Activated CD4-positive, alpha-beta T cell treated with anti-CD3 and anti-CD28 coated beads, Interleukin-2, amount 10 ng/mL, durations not matched to agents 7 days and 5 days (primary cell): ENCODE data around the gene ADGB. TPM values are rescaled to one million over a fixed set of nuclear protein-coding genes. Genes with fewer than 3 reads are reported as not detected.

Source experiments
- CTCF ChIA-PET: fragments of 350-600 bp; sonication (Branson Sonifier 250); formaldehyde crosslinking; loops from one replicate; lab custom pipeline; 2021; ENCODE audit warnings: antibody characterized with exemption; lab: Charles Lee
- POLR2A ChIA-PET: fragments of 350-600 bp; sonication (Branson Sonifier 250); formaldehyde crosslinking; loops from one replicate; lab custom pipeline; 2021; ENCODE audit warnings: antibody characterized with exemption; lab: Charles Lee
- DNase-seq: peaks from one replicate; pipeline ENCODE4 v3.0.0-alpha.2; 2020
- H3K27ac Mint-ChIP-seq: one replicate; pipeline ENCODE4 v1.8.0; 2021; ENCODE audit warnings: mild to moderate bottlenecking, moderate library complexity, mixed read lengths
- H3K27me3 Mint-ChIP-seq: one replicate; pipeline ENCODE4 v1.8.0; 2021; ENCODE audit warnings: mixed read lengths
- H3K36me3 Mint-ChIP-seq: one replicate; pipeline ENCODE4 v1.8.0; 2021; ENCODE audit warnings: low read depth, mixed read lengths
- H3K4me1 Mint-ChIP-seq: one replicate; pipeline ENCODE4 v1.8.0; 2021; ENCODE audit warnings: mixed read lengths
- H3K4me3 Mint-ChIP-seq: one replicate; pipeline ENCODE4 v1.8.0; 2021; ENCODE audit warnings: mild to moderate bottlenecking, moderate library complexity, mixed read lengths
- H3K9me3 Mint-ChIP-seq: one replicate; pipeline ENCODE4 v1.8.0; 2021; ENCODE audit warnings: mixed read lengths
- total RNA-seq, 2 experiments: library from RNA; stranded (reverse); gene quantifications; one replicate each; pipeline ENCODE4 v1.2.3, GENCODE V29; 2021

The ADGB gene
- total RNA-seq, 2 experiments from 2014 or later, result not detected

- no peaks in the 10 kb centered on the region for H3K4me1 Mint-ChIP-seq
- no peak overlapping the region for H3K4me3 Mint-ChIP-seq
- H3K9me3 Mint-ChIP-seq, result peaks cover 2% of the 10 kb centered on the region
- ChIA-PET CTCF (no interaction called here), POLR2A (no interaction called here)
- no peak overlapping the region for H3K27ac Mint-ChIP-seq
- no peaks in the 10 kb centered on the region for H3K36me3 Mint-ChIP-seq
- H3K27me3 Mint-ChIP-seq, result no peaks in the 10 kb centered on the region
- DNase-seq, result no peak
Measured at GRCh38 chr6:146650799-146651481, 52.2 kb downstream of the ADGB start.

GRCh38 chr6:146651482-146651863, 52.7 kb downstream of the ADGB start:
- Mint-ChIP-seq H3K27me3 (no peaks in the 10 kb centered on the region), H3K36me3 (no peaks in the 10 kb centered on the region), H3K9me3 (peaks cover 2% of the 10 kb centered on the region), H3K27ac (no peak overlapping the region), H3K4me3 (no peak overlapping the region), H3K4me1 (no peaks in the 10 kb centered on the region)
- POLR2A ChIA-PET, result no interaction called here
- DNase-seq, result no peak
- CTCF ChIA-PET, result no interaction called here

GRCh38 chr6:146657432-146657831, 58.7 kb downstream of the ADGB start:
- H3K4me3 Mint-ChIP-seq, result no peak overlapping the region
- H3K27ac Mint-ChIP-seq, result no peak overlapping the region
- ChIA-PET POLR2A (no interaction called here), CTCF (no interaction called here)
- H3K9me3 Mint-ChIP-seq, result no peaks in the 10 kb centered on the region
- DNase-seq, result no peak
- H3K36me3 Mint-ChIP-seq, result no peaks in the 10 kb centered on the region
- H3K27me3 Mint-ChIP-seq, result no peaks in the 10 kb centered on the region
- no peaks in the 10 kb centered on the region for H3K4me1 Mint-ChIP-seq

- no peaks in the 10 kb centered on the region for H3K4me1 Mint-ChIP-seq
- H3K4me3 Mint-ChIP-seq, result no peak overlapping the region
- no peaks in the 10 kb centered on the region for H3K36me3 Mint-ChIP-seq
- POLR2A ChIA-PET, result no interaction called here
- no peak for DNase-seq
- CTCF ChIA-PET, result no interaction called here
- H3K27ac Mint-ChIP-seq, result no peak overlapping the region
- H3K27me3 Mint-ChIP-seq, result no peaks in the 10 kb centered on the region
- no peaks in the 10 kb centered on the region for H3K9me3 Mint-ChIP-seq
Measured at GRCh38 chr6:146664871-146665360, 66.1 kb downstream of the ADGB start.

- H3K9me3 Mint-ChIP-seq, result no peaks in the 10 kb centered on the region
- ChIA-PET CTCF (no interaction called here), POLR2A (no interaction called here)
- no peaks in the 10 kb centered on the region for H3K36me3 Mint-ChIP-seq
- no peak overlapping the region for H3K27ac Mint-ChIP-seq
- no peaks in the 10 kb centered on the region for H3K27me3 Mint-ChIP-seq
- no peak for DNase-seq
- no peaks in the 10 kb centered on the region for H3K4me1 Mint-ChIP-seq
- no peak overlapping the region for H3K4me3 Mint-ChIP-seq
Measured at GRCh38 chr6:146666909-146667308, 68.1 kb downstream of the ADGB start.

DNA sequence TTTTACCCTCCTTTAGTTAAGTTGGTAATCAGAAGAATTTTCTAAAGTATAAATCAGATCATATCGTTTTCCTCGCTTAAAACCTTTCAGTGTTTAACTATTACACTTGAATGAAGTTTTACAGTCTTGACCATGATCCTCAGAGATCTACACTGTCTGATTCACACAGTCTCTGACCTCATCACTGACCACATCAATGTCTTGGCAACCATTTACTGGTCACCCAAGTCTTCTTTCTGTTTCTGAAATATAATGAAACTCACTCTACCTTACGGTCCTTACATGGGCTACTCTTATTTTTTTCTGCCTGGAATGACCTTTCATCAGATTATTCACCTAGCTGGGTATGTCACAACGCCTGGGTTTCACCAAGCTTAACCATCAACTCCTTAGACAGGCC, 71.4 kb downstream of the ADGB start:
- Mint-ChIP-seq H3K36me3 (no peaks in the 10 kb centered on the region), H3K9me3 (no peaks in the 10 kb centered on the region), H3K4me1 (no peaks in the 10 kb centered on the region), H3K27me3 (no peaks in the 10 kb centered on the region), H3K4me3 (no peak overlapping the region), H3K27ac (no peak overlapping the region)
- DNase-seq, result no peak
- ChIA-PET POLR2A (no interaction called here), CTCF (no interaction called here)

DNA sequence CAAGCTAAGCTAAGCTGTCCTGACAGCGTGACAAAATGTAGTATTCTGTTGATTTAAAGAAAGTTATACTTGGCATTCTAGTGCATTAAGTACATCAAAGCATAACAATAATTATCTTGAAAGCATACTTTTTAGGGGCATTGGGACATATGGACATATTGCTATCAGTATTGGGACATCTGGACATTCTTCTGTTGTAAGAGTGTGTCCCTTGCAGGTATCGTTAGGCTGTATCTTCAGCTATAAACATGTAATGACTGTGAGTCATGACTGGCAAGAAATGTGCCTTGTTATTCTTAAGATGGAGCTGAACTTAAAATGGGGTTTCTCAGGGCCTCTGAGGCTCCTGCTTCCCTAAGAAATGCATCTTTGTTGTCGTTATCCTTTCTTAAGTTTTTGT, 74.3 kb downstream of the ADGB start:
- no peak for DNase-seq
- no peak overlapping the region for H3K4me3 Mint-ChIP-seq
- no peaks in the 10 kb centered on the region for H3K9me3 Mint-ChIP-seq
- H3K4me1 Mint-ChIP-seq, result no peaks in the 10 kb centered on the region
- H3K27me3 Mint-ChIP-seq, result no peaks in the 10 kb centered on the region
- no peaks in the 10 kb centered on the region for H3K36me3 Mint-ChIP-seq
- CTCF ChIA-PET, result no interaction called here
- no peak overlapping the region for H3K27ac Mint-ChIP-seq
- POLR2A ChIA-PET, result no interaction called here

DNA sequence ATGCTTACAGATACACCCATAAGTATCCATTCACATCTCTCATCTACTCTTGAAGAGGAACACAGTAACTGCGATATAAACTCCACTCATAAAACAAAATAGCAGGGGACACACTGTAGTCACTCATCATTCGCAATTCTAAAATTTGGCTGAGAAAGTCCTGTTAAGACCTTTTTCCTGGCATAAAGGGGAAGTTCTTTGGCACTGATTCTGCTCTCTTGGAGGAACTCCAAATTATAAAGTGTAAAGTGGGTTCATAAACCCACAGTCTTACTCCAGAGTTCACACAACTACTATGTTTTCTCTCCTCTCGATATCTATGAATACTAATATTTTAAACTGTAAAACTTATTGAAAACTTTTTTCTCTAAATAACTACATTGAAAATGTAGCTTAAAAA, 80.6 kb downstream of the ADGB start:
- H3K4me3 Mint-ChIP-seq, result no peak overlapping the region
- H3K27ac Mint-ChIP-seq, result no peak overlapping the region
- CTCF ChIA-PET, result no interaction called here
- H3K36me3 Mint-ChIP-seq, result no peaks in the 10 kb centered on the region
- no peaks in the 10 kb centered on the region for H3K4me1 Mint-ChIP-seq
- H3K9me3 Mint-ChIP-seq, result no peaks in the 10 kb centered on the region
- no peak for DNase-seq
- H3K27me3 Mint-ChIP-seq, result no peaks in the 10 kb centered on the region
- POLR2A ChIA-PET, result no interaction called here

DNA sequence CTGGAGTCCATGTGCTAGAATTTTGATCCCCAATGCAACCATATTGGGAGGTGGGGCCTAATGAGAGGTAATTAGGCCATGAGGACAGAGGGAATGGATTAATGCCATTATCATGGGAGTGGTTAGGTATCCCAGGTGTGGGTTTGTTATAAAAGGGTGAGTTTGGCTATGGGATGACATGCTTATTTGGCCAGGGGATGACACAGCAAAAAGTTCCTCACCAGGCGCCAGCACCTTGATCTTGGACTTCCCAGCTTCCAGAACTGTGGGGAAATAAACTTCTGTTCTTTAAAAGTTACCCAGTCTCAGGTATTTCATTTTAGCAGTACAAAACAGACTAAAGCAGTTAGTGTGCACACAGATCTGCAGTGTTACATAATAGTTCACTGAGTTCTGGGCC, 84.1 kb downstream of the ADGB start:
- H3K27ac Mint-ChIP-seq, result no peak overlapping the region
- no peak for DNase-seq
- H3K27me3 Mint-ChIP-seq, result peaks cover 2% of the 10 kb centered on the region
- ChIA-PET POLR2A (no interaction called here), CTCF (no interaction called here)
- no peaks in the 10 kb centered on the region for H3K4me1 Mint-ChIP-seq
- H3K9me3 Mint-ChIP-seq, result no peaks in the 10 kb centered on the region
- no peak overlapping the region for H3K4me3 Mint-ChIP-seq
- H3K36me3 Mint-ChIP-seq, result no peaks in the 10 kb centered on the region

DNA sequence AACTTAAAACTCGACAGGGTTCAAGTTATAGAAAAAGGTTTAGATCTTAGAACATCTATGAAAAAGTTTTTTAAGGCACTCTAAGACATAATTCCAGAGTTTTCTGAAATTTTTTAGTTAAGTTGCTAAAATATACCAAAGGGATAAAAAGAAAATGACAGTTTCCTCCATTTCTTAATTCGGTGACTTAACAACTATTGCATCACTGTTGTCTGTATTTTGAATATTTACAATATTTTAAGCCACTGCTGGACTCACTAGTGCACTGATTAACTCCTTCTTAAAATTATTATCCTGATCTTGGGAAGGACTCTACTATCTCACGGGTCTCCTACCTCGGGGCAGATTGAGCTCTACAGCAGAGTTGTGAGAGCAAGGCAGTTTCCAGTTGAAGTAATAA, 91.0 kb downstream of the ADGB start:
- POLR2A ChIA-PET, result no interaction called here
- no peak for DNase-seq
- no peak overlapping the region for H3K4me3 Mint-ChIP-seq
- CTCF ChIA-PET, result no interaction called here
- peaks cover 7% of the 10 kb centered on the region for H3K27me3 Mint-ChIP-seq
- H3K4me1 Mint-ChIP-seq, result no peaks in the 10 kb centered on the region
- H3K9me3 Mint-ChIP-seq, result no peaks in the 10 kb centered on the region
- H3K27ac Mint-ChIP-seq, result no peak overlapping the region
- no peaks in the 10 kb centered on the region for H3K36me3 Mint-ChIP-seq

GRCh38 chr6:146693342-146693741, 94.6 kb downstream of the ADGB start:
- Mint-ChIP-seq H3K36me3 (no peaks in the 10 kb centered on the region), H3K27ac (no peak overlapping the region), H3K27me3 (peaks cover 7% of the 10 kb centered on the region), H3K4me3 (no peak overlapping the region), H3K9me3 (no peaks in the 10 kb centered on the region), H3K4me1 (no peaks in the 10 kb centered on the region)
- DNase-seq, result no peak
- CTCF ChIA-PET, result no interaction called here
- POLR2A ChIA-PET, result no interaction called here

DNA sequence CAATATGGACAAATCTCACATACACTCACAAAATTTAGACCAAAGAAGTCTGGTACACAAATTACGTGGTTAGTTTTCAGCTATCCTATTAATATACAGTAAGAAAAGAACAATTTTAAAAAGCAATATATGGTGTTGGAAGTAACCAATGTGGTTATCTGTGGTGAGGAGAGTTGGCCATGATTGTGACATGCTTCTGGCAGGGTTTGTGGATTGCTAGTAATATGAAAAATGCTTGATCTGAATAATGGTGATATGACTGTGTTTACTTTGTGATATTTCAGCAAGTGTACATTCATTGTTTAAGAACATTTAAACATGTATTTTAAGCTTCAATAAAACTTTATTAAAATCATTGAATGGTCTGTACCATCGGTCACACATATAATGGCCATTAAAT, 99.1 kb downstream of the ADGB start:
- Mint-ChIP-seq H3K9me3 (no peaks in the 10 kb centered on the region), H3K4me3 (no peak overlapping the region)

GRCh38 chr6:146700078-146700686, 101.4 kb downstream of the ADGB start:
- no peaks in the 10 kb centered on the region for H3K36me3 Mint-ChIP-seq
- POLR2A ChIA-PET, result no interaction called here
- DNase-seq, result peak; percentile 50
- CTCF ChIA-PET, result no interaction called here
- H3K27me3 Mint-ChIP-seq, result peaks cover 5% of the 10 kb centered on the region
- H3K4me3 Mint-ChIP-seq, result no peak overlapping the region
- no peaks in the 10 kb centered on the region for H3K4me1 Mint-ChIP-seq
- no peak overlapping the region for H3K27ac Mint-ChIP-seq
- no peaks in the 10 kb centered on the region for H3K9me3 Mint-ChIP-seq

More for the DNA sequence above, 99.1 kb downstream of the ADGB start:
- H3K36me3 Mint-ChIP-seq, result no peaks in the 10 kb centered on the region
- CTCF ChIA-PET, result no interaction called here
- POLR2A ChIA-PET, result no interaction called here
- H3K27me3 Mint-ChIP-seq, result peaks cover 7% of the 10 kb centered on the region
- no peak overlapping the region for H3K27ac Mint-ChIP-seq
- DNase-seq, result no peak
- H3K4me1 Mint-ChIP-seq, result no peaks in the 10 kb centered on the region

- Mint-ChIP-seq H3K9me3 (no peaks in the 10 kb centered on the region), H3K27ac (no peak overlapping the region), H3K27me3 (peaks cover 5% of the 10 kb centered on the region), H3K4me1 (no peaks in the 10 kb centered on the region), H3K36me3 (no peaks in the 10 kb centered on the region), H3K4me3 (no peak overlapping the region)
- DNase-seq, result no peak
- CTCF ChIA-PET, result no interaction called here
- POLR2A ChIA-PET, result no interaction called here
Measured at GRCh38 chr6:146701632-146702031, 102.9 kb downstream of the ADGB start.
